ENCODE results near the gene BANF1. TPM values are rescaled to one million over a fixed set of nuclear protein-coding genes. Genes with fewer than 3 reads are reported as not detected.

Gene BANF1
- total and polyA plus RNA-seq, 2 of the 13 experiments (the other 11 are each of a cell fraction or from before 2014, with no cell fraction given), result 40.5 to 86.5 TPM

DNA sequence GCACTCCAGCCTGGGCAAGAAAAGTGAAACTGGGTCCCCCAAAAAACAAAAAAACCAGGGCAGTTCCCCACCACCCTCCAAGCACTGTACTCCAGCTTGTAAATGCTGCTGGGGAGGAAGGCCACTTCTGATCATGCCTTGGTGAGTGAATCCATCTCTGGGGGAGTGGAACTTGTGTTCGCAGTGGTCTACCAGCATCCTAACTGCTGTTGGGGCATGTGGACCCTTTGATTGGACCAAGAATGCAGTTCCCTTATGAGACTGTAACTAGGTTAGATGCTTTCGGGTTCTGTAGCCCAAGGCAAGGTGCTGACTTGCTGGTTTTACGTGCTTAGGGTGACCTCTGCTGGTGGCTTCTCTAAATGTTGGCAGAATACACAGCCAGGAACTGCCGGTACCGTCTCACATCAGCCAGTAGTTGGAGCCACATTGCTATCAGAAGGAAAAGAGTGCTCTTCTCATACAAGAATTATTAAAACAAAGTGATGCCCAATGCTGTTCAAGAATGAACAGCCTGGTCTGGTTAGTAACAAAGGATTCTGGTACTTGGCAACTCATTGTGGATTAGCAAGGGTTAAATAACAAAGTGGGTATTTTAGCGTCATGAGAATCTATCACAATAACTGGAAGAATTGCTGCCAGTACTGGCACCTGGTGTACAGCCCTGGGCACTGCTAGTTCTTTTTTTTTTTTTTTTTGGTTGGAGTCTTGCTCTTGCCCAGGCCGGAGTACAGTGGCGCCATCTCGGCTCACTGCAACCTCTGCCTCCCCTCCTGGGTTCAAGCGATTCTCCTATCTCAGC is 13.3 kb upstream of the BANF1 start (continued):
- peak; percentile 93 for TF ChIP-seq RAD21 (CRISPR knock-in tag; IDR thresholded peaks at IDR 0.05)
- no peak for TF ChIP-seq PTBP1 (IDR thresholded peaks at IDR 0.05; ENCODE audit: low read depth, low read length, poor library complexity, severe bottlenecking)
- no peak for TF ChIP-seq ZNF33B (CRISPR knock-in tag; IDR thresholded peaks at IDR 0.05)
- TF ChIP-seq BRD4 (CRISPR knock-in tag; IDR thresholded peaks at IDR 0.05), result no peak
- TF ChIP-seq CENPX (CRISPR knock-in tag; IDR thresholded peaks at IDR 0.05), result no peak
- no peak for TF ChIP-seq CC2D1A (CRISPR knock-in tag; IDR thresholded peaks at IDR 0.05)
- no peak for TF ChIP-seq ZNF615 (CRISPR knock-in tag; IDR thresholded peaks at IDR 0.05; ENCODE audit: borderline replicate concordance)
- TF ChIP-seq HNF4A (CRISPR knock-in tag; IDR thresholded peaks at IDR 0.05), result no peak
- peak; percentile 74; the same call in 1 of the 2 replicates for TF ChIP-seq MIER3 (CRISPR knock-in tag; IDR thresholded peaks at IDR 0.05; ENCODE audit: borderline replicate concordance)
- TF ChIP-seq, protein P1, sequence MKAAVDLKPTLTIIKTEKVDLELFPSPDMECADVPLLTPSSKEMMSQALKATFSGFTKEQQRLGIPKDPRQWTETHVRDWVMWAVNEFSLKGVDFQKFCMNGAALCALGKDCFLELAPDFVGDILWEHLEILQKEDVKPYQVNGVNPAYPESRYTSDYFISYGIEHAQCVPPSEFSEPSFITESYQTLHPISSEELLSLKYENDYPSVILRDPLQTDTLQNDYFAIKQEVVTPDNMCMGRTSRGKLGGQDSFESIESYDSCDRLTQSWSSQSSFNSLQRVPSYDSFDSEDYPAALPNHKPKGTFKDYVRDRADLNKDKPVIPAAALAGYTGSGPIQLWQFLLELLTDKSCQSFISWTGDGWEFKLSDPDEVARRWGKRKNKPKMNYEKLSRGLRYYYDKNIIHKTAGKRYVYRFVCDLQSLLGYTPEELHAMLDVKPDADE (CRISPR knock-in tag; IDR thresholded peaks at IDR 0.05), result no peak
- TF ChIP-seq RFX5 (IDR thresholded peaks at IDR 0.05; ENCODE audit: low read depth, low read length), result 0 out of 2 replicates have a peak, but pooled peaks have one; percentile 24
- peak; percentile 67 for TF ChIP-seq GATAD2A (CRISPR knock-in tag; IDR thresholded peaks at IDR 0.05)
- no peak for TF ChIP-seq ZNF564 (CRISPR knock-in tag; IDR thresholded peaks at IDR 0.05)
- peak; percentile 51; the same call in 1 of the 2 replicates for TF ChIP-seq ZNF788 (CRISPR knock-in tag; IDR thresholded peaks at IDR 0.05; ENCODE audit: borderline replicate concordance)
- TF ChIP-seq KLF16 (CRISPR knock-in tag; IDR thresholded peaks at IDR 0.05), result peak in 1 of 2 experiments; percentile 69; a peak in 1 of 4 replicates
- TF ChIP-seq FLYWCH1 (CRISPR knock-in tag; IDR thresholded peaks at IDR 0.05), result no peak
- no peak for TF ChIP-seq TMF1 (CRISPR knock-in tag; IDR thresholded peaks at IDR 0.05; ENCODE audit: low read depth)
- TF ChIP-seq, protein P2, sequence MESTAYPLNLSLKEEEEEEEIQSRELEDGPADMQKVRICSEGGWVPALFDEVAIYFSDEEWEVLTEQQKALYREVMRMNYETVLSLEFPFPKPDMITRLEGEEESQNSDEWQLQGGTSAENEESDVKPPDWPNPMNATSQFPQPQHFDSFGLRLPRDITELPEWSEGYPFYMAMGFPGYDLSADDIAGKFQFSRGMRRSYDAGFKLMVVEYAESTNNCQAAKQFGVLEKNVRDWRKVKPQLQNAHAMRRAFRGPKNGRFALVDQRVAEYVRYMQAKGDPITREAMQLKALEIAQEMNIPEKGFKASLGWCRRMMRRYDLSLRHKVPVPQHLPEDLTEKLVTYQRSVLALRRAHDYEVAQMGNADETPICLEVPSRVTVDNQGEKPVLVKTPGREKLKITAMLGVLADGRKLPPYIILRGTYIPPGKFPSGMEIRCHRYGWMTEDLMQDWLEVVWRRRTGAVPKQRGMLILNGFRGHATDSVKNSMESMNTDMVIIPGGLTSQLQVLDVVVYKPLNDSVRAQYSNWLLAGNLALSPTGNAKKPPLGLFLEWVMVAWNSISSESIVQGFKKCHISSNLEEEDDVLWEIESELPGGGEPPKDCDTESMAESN (CRISPR knock-in tag; conservative IDR thresholded peaks at IDR 0.05), result peak; percentile 37; the same call in 1 of the 2 replicates
- no peak for TF ChIP-seq ZNF20 (CRISPR knock-in tag; IDR thresholded peaks at IDR 0.05)
- TF ChIP-seq, protein P3, sequence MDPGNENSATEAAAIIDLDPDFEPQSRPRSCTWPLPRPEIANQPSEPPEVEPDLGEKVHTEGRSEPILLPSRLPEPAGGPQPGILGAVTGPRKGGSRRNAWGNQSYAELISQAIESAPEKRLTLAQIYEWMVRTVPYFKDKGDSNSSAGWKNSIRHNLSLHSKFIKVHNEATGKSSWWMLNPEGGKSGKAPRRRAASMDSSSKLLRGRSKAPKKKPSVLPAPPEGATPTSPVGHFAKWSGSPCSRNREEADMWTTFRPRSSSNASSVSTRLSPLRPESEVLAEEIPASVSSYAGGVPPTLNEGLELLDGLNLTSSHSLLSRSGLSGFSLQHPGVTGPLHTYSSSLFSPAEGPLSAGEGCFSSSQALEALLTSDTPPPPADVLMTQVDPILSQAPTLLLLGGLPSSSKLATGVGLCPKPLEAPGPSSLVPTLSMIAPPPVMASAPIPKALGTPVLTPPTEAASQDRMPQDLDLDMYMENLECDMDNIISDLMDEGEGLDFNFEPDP (CRISPR knock-in tag; conservative IDR thresholded peaks at IDR 0.05), result no peak
- peak; percentile 96 for TF ChIP-seq SMC3 (IDR thresholded peaks at IDR 0.05; ENCODE audit: low read length)
- TF ChIP-seq XRCC5 (optimal IDR thresholded peaks at IDR 0.05; ENCODE audit: low read length), result peak; percentile 92
- TF ChIP-seq, protein P4, sequence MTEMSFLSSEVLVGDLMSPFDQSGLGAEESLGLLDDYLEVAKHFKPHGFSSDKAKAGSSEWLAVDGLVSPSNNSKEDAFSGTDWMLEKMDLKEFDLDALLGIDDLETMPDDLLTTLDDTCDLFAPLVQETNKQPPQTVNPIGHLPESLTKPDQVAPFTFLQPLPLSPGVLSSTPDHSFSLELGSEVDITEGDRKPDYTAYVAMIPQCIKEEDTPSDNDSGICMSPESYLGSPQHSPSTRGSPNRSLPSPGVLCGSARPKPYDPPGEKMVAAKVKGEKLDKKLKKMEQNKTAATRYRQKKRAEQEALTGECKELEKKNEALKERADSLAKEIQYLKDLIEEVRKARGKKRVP (CRISPR knock-in tag; IDR thresholded peaks at IDR 0.05), result no peak
- TF ChIP-seq ZNF484 (CRISPR knock-in tag; IDR thresholded peaks at IDR 0.05; ENCODE audit: borderline replicate concordance, low read depth), result no peak
- TF ChIP-seq ZSCAN20 (CRISPR knock-in tag; IDR thresholded peaks at IDR 0.05; ENCODE audit: borderline replicate concordance), result no peak

Data from HepG2 (cell line).